Non-pigmented ciliary epithelial cell (primary cell): Measurements from ENCODE around the gene CBARP.

Experiments used
- DNase-seq: peaks from one replicate; pipeline ENCODE4 v3.0.0-alpha.2; 2010; ENCODE audit warnings: low read depth

CBARP gene

DNA sequence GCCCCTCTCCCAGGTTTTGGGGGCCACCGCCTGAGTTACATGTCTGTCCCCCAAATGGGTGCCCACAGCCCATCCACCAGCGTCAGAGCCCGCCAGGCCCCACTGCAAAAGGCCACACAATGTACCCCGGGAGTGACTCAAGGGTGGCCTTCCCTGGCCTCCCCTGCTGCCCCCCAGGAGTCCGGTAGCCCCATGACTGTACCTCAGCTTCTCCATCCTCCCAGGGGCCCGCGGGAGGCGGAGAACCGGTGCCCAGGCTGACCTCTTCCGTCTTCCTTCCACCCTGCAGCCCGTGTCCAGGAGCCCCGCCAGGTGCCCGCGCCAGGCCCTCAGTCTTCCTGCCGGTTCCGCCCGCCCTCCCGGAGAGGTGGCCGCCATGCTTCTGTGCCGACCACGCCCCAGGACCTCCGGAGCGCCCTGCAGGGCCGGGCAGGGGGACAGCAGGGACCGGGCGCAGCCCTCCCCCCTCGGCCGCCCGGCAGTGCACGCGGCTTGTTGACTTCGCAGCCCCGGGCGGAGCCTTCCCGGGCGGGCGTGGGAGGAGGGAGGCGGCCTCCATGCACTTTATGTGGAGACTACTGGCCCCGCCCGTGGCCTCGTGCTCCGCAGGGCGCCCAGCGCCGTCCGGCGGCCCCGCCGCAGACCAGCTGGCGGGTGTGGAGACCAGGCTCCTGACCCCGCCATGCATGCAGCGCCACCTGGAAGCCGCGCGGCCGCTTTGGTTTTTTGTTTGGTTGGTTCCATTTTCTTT is 10.3 kb downstream of the CBARP start:
- no peak for DNase-seq

DNA sequence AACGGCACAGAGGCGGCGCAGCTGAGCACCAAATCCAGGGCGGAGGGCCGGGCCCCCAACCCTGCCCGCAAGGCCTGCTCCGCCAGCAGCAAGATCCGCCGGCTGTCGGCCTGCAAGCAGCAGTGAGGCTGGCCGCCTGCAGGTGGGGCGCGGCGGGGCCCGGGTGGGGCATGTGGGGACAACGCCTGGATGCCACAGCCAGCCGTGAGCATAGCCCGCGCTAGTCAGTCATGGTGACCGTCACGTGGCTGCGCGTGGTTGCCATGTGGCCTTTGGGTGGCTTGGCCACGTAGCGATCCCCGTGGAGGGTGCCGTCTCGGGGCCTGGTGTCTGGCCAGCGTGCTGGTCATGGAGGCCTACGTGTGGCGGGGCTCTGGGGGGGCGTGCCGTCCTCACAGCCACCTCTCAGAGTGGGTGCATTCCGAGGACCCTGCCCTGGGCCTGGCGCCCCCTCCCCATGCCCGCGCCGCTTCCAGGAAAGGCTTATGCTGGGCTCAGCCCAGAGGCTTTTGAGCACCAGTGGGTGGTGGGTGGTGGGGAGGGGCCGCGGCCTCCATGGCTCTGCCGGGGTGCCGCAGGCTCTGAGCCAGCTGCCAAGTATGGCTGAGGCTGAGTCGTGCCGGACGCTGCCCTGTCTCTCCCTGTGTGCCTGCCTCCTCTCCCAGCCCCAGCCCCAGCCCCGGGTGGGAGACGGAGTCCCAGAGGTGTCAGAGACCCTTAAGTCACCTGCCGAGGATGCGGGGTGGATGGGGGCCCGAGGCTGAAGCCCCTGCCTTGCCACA is 11.1 kb downstream of the CBARP start:
- no peak for DNase-seq

DNA sequence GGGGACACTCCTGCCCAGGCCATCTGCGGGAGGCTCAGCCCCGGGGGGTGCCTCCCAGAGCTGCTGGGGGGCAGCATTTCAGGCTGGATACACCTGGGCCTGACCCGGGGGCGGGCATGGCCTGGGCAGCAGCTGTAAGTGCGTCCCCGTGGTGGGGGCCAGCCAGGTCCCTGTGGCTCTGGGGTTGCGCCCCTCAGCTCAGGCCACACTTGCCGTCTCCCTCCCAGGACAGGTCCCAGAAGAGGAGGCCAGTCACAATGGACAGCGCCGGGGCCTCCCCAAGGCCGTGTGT is 11.6 kb downstream of the CBARP start:
- no peak for DNase-seq

DNA sequence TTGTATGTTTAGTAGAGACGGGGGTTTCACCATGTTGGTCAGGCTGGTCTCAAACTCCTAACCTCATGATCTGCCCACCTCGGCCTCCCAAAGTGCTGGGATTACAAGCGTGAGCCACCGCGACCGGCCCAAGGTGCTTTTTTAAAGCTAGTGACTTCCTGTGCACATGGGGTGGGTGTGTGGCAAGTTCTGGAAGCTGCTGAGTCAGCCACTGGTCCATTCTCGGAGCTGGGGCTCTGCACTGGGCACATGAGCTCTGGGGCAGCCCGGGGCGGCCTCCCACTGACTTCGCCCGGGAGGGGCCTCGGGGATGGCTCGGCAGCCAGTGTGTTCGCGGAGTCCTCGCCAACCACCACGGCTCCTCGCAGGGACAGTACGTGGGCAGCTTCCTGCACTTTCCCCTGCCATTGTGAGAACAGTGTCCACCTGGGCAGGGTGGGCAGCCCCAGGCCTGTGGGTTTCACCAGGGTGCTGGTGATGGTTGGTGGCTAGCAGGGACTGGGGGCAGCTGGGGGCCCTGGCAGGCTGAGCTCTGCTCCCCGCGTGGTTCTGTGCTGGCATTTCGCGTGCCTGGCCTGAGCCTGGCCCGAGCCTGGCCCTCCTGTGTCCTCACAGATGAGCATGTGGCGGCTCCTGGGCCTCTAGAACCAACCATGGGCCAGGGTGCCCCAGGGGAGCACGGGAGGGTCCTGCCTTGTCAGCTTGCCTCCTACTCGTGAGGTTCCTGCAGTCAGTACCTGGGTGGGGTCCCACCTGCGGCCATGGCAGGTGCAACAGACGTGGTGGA is 12.2 kb downstream of the CBARP start:
- no peak for DNase-seq

DNA sequence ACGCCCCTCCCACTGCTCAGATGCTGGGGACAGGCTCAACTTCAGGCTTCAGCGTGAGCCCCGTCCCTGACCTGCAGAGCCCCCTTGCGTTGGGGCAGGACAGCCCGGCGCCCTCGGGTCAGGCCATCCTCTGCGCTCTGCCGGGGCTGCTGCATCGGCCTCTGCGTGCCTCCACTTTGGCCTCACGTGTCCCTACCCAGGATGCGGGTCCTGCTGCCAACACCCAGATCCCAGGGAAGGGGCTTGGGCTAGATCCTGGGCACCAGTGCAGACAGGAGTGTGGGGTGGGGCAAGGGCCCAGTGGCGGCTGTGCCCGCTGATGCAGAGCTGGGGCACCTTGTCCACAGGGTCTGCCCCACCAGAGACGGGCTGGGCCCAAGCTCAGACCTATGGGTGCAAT is 13.0 kb downstream of the CBARP start:
- DNase-seq: no peak

DNA sequence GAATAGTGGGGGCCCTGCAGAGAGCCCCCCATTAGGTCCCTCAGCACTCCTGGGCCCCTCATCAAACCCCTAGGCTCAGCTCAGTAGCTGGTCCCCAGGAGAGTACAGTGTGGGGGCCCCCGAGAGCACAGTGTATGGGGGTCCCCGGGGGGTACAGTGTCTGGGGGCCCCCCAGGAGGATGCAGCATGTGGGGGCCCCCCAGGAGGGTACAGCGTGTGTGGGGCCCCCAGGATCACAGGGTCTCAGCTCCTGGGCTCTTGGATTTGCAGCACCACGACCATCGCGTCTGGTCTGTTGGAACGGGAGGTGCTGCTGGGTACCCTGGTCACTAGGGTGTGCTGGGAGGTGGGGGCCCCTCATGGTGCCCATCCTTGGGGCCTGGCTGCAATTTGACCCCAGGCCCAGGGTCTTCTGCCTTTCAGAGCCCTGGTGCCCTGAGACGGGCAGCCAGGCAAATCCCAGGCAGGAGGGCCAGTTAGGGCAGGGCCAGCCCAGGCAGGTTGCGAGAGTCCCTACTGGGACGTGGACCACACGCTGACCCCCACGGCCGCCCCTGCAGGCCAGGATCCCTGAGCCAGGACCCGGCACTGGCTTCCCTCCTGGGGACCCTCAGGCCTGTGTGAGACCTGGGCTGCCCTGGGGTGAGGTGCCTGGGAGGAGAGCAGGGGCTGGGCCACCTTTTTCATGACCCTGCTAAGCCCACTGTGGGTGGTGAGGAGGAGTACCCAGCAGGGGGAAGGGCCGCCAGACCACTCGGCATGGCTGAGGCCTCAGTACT is 13.6 kb downstream of the CBARP start:
- DNase-seq: no peak

DNA sequence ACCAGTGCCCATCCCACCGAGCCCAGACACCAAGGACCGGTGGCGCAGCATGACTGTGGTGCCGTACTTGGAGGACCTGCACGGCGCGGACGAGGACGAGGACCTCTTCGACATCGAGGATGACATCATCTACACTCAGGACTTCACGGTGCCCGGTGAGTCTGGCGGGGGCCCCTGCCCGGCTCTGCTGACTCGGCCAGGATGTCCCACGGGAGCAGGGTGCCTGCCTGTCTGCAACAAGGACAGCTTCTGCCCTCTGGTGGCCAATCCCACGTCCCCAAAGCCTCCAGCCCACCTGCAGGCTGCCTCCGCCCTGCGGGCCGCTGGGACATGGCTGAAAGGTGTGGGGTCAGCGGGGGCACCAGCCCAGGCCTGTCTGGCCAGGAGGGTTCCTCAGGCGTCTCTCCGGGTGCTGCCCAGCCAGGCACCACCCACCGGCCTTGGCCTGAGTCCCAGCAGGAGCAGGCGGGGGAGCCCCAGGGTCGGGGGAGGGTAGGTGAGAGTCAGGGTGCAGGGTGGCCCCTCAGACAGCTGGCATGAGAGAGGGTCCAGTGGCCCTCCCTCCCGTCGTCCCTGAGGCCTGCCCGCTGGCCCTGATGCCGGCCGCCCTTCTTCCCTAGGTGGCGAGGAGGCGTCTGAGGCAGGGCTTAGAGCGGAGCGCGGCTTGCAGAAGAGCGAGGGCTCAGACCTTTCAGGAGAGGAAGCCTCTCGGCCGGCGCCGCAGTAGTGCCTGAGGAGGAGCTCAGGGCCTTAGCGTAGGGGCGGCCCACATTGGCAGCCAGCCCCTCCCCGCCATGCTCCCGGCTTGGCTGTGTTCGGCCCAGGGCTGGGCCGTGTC is 14.6 kb downstream of the CBARP start:
- no peak for DNase-seq

DNA sequence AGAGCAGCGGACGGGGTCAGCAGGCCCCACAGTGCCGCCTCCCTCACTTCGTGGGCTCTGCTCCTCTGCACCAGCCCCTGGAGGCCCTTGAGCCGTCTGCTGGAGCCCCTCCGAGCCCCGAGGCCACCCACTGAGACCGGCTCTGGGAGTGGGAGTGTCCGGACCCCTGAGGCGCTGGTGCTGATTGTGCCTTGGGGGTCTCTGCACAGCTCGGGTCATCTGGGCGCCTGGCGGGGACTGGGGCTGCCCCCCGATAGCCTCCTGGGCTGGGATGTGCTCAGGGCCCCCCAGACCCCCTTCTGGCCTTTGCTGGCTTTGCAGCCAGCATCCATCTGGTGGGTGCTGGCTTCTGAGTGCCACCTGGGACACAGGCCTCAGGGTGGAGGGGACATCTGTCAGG is 15.4 kb downstream of the CBARP start:
- DNase-seq: no peak

DNA sequence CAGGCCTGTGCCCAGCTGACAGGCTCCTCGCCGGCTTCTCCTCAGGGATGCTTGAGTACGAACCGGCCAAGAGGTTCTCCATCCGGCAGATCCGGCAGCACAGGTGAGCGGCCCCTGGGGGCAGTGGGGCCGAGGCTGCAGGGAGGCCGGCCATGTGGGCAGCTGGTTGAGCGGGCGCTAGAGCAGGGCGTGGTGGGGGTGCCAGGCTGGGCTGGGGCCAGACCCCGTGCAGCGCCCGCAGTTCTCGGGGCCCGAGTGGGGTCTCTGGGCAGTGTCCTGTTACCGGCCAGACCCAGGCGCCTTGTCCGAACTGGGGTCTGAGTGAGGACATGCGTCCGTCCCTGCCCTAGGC is 15.9 kb downstream of the CBARP start:
- no peak for DNase-seq

DNA sequence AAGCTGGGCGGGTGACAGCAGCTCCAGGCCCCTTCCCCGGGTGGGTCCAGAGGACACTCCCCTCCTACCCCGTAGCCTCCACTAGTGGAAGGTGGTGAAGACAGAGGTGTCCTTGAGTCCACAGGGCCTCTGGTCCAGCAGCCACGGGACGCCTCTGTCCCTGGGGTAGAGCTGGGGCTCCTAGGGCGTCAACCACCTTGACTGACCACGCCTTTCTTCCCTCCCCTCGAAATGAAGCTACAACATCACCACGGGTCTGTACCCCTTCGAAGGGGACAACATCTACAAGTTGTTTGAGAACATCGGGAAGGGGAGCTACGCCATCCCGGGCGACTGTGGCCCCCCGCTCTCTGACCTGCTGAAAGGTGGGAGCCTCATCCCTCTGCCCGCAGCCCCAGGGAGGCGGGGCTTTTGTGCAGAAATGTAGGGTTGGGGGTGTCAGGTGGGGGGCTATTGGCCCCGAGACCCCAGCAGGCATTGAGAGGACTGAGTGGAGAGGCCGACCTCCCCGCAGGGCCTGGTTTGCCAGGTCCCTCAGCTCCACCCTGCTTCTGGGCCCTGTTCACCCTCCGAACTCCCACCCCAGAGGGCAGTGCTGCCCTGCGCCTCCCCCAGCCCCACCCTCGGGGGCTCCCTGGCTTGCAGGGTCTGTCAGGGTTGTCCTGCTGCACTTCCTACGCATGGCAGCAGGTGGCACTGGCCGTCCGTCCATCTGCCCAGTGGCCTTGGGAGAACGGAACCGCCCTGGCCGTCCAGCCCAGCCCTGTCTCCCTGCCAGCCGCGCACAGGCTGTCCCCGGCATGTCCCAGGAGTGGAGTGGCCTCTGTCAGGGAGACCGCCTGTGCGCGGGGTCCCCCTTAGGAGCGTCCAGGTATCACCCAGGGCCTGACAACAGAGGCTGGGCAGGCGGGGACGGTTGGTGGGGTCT is 16.6 kb downstream of the CBARP start:
- DNase-seq: no peak

DNA sequence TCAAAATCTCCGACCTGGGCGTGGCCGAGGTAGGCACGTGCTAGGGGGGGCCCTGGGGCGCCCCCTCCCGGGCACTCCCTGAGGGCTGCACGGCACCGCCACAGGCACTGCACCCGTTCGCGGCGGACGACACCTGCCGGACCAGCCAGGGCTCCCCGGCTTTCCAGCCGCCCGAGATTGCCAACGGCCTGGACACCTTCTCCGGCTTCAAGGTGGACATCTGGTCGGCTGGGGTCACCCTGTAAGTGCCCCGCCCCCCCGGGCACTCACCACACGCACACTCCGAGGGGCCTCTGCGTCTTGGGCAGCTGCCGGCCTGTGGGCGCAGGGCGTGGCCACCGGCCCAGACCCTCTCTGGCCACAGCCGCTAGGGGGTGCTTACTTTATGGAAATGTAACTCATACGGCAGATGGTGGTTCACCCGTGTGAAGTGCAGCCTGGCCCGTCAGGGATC is 17.3 kb downstream of the CBARP start:
- no peak for DNase-seq

DNA sequence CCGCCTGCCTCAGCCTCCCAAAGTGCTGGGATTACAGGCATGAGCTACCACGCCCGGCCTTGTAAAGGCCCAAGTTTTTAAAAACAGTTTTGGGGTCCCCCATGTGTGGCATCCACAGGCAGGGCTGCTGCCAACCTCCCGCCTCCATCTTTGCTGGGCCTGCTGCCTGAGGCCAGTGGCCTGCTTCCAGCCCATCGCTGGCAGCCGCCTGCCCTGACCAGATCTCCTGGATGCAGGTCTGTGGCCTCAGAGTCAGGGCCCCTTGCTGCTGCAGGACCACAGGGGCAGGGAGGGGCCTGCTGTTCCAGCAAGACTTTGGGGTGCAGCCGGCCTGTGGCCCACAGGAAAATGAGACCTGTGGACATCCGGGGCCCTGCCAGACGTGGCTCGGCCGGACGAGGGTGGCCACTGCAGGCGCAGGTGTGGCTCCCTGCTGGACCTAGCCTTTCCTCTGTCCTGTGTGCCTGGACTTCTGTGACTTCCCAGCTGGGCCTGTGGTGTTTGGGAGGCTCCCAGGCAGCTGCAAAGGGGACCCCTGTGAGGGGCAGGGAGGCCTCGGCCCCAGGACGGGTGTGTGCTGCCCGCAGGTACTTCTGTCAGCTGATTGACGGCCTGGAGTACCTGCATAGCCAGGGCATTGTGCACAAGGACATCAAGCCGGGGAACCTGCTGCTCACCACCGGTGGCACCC is 17.9 kb downstream of the CBARP start:
- DNase-seq: no peak

DNA sequence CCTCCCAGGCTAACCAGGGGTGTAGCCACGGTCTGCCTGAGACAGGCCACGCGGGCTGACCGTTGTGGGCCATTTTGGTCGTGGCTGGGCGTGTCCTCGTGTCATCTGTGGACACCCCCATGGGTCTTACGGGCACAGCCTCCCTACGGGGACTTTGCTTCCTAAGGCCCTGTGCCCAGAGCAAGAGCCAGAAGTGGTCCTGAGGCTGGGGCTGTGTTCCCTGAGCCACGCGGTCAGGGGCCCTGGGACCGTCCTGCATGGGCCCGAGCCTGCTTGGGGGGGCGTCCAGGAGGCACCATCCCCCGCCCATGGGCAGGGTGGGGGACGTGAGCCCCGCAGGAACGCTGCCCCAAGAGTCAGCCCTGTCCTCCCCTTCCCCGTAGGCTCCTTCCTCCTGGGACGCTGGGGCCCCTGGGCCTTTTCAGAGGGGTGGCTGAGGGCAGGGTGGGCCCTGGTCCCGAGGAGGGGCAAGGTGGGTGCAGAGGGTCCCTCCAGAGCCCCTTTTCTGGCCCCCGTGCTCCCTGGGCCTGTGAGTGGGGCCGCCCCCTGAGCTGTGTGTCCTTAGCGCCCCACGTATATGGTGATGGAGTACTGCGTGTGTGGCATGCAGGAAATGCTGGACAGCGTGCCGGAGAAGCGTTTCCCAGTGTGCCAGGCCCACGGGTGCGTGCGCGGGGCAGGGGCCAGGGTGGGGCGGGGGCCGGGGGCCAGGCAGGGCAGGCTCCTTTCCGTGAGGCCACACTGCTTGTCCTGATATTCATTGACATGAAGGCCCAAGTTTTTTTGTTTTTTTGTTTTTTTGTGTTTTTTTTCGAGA is 18.8 kb downstream of the CBARP start:
- DNase-seq: no peak

DNA sequence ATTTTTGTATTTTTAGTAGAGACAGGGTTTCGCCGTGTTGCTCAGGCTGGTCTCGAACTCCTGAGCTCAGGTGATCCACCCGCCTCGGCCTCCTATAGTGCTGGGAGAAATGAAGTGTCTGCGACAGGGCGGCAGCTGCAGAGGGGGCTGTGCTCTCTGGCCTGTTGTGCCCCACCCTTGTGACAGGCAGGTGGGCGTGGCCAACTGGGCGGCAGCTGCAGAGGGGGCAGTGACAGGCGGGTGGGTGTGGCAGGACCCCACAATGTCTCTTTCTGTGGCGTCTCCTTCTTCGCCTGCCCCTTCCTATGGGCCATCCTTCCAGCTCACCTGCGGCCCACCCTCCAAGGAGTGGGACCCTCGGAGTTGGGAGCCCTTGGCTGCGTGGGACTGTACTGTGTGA is 20.4 kb downstream of the CBARP start:
- no peak for DNase-seq

DNA sequence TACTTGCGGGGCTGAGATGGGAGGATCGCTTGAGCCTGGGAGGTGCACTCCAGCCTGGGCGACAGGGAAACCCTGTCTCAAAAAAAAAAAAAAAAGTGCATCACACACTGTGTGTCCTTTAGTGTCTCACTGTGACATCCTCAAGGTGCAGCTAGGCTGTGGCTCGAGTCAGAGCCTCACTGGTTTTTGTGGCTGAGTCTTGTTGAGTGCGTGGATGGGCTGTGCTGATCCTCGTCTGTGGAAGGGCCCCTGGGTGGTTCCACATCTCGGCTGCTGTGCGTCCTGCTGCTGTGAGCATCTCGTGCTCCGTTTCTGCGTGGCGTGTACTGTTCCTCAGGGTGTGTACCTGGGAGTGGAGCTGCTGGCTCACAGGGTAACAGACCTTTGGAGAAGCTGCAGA is 21.0 kb downstream of the CBARP start:
- DNase-seq: no peak

DNA sequence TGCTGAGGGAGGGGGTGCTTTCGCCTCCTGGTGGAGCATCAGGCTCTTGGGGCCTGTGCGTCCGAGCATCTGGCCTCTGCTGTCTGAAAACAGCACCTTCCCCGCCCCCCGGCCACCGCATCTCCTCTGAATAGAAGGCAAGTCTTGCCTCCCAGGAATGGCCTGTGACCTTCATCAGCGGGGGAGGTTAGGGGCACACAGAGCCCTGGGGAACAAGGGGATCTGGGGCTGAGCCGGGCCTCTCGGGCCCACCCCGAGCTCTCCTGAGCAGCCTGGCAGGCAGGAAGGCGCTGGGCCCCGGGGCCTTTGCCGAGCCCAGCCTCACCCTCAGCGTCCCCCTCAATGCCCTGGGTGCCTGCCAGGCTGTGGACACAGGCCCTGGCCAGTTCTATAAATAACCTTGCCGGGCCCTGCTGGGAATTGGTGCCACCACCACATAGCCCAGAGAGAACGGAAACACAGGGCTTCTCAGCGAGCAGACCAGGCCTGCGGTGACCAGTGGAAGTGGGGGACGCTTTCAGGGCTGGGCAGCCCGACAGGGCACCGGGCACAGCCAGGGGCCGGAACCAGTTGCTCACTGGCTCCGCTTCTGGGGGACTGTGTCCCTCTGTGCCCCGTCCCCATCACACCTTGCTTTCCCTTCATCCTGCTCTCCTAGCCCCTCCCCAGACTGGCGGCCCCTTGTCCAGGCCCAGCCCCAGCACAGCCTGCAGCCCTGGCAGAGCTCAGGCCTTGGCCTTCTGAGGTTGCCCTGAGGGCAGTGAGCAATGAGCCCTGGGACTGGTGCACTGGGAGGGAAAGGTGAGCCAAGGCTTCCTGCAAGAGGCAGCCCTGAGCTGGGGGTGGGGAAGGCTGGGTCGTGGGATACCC is 22.7 kb downstream of the CBARP start:
- no peak for DNase-seq

DNA sequence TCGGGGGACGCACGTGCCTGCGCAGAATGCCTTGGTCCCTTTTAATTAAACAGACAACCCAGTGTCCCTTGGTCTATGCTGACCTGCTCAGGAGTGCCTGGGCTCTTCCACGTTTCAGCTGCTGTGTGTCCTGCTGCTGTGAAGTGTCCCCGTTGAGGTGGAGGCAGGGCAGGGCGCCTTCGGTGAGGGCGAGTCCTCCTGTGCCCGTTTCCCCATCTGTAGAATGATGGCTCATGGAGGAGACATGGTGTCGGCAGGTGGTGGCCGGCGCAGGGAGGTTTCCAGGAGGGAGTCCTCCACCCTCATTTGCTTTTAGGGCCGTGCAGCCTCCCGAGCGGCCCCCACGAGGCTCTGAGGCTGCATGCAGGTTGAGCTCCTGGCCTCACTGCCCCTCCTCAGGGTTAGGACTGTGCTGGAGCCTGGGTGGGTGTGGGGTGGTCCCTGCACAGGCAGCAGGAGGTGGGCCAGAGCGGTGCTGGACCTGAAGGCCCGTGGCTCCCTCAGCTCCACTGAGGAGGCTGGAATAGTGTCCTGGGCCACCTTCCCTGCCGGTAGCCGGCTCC is 23.4 kb downstream of the CBARP start:
- no peak for DNase-seq
